GM18868 (cell line): ENCODE measurements around the gene FBXO28.

Experiments
- ATAC-seq: cut with Tn5 transposase; IDR thresholded peaks from one replicate; pipeline ENCODE4 v1.9.1; 2021; ENCODE audit warnings: mild to moderate bottlenecking, moderate library complexity; ENCODE audit not compliant: unreplicated experiment

Gene FBXO28

DNA sequence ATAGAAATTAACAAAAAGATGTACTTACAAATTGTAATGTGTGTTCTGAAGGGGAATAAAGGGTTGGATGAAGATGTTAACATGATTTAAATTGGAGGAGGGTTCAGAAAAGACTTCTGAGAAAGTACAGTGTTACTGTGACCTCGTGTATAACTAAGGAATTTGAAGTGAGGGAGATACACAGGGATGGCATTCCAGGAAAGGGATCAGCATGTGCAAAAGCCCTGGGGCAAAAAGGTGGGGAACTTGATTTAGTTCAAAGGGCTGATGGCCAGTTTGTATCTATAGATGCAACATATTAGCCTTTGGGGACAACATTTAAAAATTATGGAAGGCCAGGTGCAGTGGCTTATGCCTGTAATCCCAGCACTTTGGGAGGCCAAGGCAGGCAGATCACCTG, 35.8 kb downstream of the FBXO28 start:
- ATAC-seq, result no peak

DNA sequence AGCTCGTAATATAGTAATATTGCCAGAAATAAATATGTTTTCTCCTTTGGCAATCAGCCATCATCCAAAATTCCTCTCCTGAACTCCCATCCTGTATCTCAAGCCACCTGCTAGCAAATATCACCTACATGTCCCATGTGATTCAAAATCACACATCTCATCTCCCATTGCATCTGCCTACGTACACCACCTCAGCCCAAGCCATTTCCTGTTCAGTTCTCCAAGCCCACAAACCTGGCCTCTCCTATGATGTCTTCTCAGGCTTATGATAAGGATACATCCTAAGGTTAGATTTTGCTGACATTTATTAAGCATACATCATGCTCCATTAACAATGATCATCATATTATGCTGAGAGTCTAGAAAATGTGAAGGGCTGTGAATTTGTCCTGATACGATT, 37.2 kb downstream of the FBXO28 start:
- no peak for ATAC-seq

DNA sequence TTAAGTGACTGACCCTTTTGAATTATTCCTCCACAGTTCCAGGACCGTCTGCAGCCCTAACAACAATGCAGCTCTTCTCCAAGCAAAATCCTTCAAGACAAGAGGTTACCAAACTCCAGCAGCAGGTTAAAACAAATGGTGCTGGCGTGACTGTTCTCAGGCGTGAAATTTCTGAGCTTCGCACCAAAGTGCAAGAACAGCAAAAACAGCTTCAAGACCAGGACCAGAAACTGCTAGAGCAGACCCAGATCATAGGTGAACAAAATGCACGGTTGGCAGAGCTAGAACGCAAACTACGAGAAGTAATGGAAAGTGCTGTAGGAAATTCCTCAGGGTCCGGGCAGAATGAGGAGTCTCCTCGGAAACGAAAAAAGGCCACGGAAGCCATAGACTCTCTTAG, 43.4 kb downstream of the FBXO28 start:
- ATAC-seq, result no peak

DNA sequence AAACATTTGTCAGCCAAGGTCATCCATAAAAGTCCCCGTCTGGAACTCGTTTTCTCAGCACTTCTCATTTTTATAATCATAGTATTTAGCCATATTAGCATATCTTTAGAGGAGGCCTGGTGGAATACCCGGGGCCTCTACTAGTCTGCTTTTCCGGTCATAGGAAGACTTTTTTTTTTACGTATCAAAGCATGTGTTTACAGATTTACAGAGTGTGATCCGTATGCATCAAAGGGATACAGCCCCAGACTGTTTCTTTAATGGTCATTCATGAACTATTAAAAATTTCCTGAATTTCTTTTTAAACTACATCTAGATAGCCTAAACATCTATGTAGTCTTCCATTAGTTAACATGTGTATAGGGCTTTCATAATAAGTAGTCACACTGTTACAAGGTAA, 45.6 kb downstream of the FBXO28 start:
- no peak for ATAC-seq

DNA sequence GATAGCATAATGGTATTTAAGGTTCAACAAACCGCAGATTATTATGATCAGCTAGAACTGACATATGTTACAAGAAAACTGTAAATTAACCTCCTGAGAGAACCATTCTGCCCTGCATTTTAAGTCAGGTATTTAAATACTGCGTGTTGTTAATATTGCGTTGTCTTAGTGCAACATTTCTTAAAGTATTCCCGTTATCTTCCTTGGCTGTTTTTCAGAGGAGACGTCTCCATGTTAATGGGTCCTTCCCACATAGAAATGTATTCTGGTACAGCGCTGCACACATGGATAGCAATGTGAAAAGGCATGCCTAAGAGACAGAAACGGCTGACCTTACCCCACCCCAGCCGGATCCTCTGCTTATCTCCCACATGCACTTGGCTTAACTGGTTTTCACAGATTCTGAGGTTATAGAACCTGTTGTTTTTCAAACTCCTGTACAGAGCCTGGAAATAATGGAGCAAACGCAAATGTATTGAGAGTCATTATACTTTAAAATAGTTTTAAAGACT, 46.3 kb downstream of the FBXO28 start:
- ATAC-seq, result no peak

DNA sequence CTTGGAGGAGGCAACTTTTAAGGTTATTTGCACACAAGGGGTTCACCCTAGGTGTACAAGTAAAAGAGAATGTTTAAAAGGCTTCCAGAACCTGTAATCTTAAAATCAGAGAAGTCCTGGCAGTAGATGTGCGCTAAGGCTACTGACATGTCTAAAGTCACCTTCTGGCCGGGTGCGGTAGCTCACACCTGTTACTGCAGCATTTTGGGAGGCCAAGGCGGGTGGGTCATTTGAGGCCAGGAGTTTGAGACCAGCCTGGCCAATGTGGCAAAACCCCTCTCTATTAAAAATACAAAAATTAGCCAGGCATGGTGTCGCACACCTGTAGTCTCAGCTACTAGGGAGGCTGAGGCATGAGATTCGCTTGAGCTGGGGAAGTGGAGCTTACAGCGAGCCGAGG, 48.9 kb downstream of the FBXO28 start:
- no peak for ATAC-seq

DNA sequence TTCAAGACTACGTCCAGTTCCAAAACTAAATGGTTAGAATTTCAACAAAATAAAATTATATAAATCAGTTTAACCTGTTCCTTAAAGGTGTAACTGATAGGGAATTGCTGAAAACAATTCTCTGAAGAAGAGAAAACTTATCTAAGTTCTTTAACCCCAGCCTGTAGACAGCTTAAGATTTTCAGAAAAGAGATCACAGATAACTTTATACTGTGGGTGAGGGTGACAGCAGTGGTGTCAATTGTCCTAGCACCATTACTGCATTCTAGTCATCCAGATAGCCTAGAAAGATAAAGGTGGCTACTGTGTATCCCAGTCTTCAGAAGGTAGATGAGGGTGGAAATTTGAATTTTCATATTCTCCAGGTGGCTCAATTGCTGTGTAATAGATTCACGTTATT, 49.4 kb downstream of the FBXO28 start:
- no peak for ATAC-seq

DNA sequence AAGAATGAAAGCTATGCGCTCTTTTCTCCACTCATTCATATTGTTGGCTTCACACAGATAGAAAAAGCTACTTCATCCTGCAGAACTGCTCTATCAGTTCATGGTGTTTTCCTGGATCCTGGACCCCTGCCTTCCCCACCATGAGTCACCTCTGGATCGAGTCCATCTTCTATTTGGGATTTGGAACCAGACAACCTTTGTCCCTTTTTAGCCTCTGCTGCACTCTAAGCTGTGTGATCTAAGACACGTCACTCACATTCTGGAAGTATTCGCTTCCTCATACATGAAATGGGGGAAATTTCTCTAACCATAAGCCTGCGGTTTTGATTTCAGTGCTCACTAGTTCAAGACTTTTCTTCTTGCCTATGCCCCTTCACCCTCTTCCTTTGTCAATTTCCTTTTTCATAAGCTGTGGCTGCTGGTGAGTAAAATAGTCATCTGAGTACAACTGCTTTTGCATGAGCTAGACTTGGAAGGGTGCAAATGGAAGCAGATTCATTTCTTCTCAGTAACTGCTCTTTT, 55.0 kb downstream of the FBXO28 start:
- peak; percentile 96 for ATAC-seq

DNA sequence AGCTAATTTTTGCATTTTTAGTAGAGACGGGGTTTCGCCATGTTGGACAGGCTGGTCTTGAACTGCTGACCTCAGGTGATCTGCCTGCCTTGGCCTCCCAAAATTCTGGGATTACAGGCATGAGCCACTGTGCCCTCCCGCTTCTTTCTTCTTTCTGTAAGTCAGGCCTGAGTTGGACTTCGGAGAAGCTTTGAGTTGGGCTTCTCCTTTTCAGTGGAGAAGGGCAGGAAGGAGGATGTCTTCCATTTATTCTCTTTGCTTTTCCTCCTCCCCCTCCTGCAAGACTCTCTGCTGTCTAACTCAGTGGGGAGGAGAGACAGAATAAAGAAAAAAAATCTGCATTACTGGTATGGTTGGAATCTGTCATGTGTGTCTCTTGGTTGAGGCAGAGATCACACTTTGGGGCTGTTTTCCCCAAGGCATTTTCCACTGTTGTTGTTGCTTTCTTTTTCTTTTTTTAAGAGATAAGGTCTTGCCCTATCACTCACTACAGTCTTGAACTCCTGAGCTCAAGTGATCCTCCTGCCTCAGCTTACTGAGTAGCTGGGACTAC, 55.9 kb downstream of the FBXO28 start:
- no peak for ATAC-seq

DNA sequence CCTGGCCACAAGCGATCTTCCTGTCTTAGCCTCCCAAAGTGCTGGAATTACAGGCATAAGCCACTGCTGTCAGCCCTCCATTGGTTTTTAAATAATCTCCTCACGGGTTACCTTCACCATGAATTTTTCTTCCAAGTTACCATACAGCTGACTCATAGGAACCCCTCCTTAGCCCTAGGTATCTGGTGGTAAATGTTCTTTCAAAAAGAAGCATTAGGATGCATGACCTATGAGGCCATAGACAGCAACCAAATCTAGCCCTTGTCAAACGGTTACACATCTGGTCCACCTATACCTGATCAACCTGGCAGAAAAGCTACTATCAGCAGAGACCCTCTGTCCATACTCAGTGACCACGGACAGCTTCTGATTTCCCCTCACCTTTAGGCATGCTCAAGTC, 56.4 kb downstream of the FBXO28 start:
- ATAC-seq, result no peak

DNA sequence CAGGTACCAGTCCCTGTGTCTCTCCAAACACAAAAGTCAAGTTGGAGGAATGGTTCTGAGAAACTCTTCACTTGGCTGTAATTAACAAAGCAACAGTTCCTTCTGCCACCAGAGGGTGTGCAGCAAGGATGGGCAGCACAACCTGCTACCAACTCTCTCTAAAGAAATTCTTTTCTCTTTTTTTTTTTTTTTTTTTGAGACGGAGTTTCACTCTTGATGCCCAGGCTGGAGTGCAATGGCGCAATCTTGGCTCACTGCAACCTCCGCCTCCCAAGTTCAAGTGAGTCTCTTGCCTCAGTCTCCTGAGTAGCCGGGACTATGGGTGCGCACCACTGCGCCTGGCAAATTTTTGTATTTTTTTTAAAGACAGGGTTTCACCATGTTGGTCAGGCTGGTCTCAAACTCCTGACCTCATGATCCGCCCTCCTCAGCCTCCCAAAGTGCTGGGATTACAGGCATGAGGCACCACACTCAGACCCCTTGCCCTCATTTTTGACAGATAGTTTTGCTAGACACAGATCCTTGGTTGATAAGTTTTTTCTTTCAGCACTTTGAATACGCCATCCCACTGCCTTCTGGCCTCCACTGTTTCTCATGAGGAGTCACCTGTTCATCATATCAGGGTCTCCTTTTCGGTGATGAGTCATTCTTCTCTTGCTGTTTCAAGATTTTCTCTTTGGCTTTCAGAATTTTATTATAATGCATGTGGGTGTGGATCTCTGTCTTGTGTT, 57.0 kb downstream of the FBXO28 start:
- ATAC-seq, result no peak

DNA sequence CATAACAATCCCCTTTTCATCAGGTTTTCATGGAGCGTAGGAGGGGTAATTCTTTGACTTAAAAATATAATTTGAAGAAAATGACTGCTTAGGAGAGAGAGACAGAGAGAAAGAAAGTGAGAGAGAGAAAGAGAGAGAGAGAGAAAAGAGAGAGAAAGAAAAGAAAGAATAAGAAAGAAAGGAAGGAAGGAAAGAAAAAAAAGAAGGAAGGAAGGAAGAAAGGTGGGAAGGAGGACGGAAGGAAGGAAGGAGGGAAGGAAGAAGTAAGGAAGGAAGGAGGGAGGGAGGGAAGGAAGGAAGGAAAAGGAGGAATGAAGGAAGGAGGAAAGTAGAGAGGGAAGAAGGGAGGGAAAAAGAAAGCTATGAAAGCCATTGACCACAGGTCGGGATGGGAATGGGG, 58.3 kb downstream of the FBXO28 start:
- ATAC-seq, result no peak

DNA sequence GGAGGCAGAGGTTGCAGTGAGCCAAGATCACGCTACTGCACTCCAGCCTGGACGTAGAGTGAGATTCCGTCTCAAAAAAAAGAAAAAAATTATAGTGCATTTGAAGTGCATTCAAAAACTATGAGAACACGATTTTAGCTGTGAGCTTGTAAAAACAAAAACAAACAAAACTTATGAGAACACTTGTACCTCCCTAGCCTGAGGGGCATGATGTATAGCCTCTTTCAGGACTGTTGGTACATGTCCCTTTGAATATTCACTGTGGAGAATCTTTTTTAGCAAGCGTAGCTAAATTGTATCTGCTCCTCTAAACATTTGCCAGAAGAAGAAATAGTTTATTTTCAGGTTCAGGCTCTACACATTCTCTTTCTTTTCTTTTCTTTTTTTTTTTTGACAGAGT, 59.6 kb downstream of the FBXO28 start:
- ATAC-seq, result no peak

DNA sequence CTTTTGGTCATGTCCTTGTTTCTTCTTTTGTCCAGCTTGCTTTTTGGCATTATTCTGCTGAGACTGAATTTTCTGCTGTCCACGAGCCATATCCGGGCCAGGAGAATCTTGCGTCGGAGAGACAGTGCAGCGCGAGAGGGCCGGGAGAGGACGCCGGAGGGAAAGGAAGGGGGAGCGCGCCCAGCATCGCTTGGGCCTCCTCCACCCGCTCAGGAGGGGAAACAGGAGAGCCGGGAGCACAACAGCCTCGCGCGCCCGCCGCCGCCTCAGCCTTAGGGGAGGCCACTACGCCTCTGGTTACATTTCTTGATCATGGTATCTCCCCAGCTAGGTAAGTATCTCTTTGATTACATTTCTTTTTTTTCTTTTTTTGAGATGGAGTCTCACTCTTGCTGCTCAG, 61.7 kb downstream of the FBXO28 start:
- no peak for ATAC-seq

DNA sequence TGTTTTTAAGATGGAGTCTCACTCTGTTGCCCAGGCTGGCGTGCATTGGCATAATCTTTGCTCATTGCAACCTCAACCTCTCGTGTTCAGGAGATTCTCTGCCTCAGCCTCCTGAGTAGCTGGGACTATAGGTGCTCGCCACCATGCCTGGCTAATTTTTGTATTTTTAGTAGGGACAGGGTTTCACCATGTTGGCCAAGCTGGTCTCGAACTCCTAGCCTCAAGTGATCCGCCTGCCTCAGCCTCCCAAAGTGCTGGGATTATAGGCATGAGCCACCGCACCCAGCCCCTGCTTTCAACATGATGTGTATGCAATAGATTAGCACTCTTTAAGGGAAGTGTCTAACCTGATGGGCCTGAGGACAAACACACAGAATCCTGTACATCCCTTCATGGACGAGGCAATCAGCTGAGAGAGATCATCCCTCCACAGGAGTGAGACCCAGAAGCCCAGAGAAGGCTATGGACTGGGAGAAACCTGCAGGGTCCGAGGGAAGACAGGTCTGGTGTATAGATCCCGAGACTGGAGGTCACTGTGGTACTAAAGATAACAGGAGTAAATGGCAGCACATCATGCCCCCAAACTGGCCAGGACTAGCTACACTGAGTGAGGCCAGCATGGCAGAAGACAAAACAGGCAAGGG, 63.6 kb downstream of the FBXO28 start:
- ATAC-seq, result no peak

DNA sequence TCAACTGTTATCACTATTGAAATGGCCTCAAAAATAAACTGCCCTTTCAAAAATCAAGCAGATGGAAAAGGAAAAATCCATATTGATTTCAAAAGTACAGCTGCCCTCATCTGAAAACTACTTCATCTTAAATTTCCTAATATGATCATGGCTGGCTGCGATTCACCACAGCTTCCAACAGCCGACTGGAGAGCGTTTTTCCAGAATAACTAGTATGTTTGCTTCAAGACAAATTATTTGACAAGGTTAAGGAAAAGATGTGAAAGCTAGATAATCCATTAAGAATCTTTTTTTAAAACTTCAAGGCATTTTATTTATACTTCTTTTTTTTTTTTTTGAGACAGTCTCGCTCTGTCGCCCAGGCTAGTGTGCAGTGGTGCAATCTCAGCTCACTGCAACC, 65.0 kb downstream of the FBXO28 start:
- ATAC-seq, result no peak

DNA sequence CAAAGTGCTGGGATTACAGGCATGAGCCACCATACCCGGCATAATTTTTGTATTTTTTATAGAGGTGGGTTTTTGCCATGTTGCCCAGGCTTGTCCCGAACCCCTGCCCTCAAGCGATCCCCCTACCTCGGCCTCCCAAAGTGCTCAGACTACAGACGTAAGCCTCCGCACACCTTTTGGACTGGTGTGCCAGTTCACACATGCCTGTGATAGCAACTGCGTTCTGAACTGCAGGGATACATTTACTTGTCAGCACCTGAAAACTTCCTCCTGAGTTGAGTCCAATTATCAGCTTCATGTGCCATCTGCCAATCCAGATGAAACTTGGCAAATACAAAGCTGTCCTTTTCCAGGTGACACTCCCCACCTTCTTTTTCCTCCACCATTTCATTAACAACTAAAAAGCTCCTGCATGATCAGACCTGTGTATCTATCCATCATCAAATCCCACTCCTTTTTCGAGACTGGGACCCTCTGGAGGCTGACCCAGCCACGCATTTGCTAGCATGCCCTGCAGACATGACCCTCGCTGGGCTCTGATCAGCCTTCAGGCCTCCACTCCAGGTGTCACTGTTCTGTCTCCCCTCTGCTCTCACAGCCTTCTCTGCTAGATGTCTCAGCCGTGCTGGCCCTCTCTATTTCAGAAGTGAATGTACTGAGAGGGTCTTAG, 67.0 kb downstream of the FBXO28 start:
- no peak for ATAC-seq

DNA sequence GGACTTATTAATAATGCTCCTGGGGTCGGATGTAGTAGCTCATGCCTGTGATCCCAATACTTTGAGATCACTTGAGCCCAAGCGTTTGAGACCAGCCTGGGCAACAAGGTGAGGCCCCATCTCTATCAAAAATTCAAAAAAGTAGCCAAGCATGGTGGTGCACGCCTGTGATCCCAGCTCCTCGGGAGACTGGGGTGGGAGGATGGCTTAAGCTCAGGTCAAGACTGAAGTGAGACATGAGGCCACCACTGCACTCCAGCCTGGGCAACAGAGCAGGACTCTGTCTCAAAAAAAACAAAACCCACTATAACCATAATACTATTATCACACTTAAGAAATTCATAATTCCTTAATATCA, 67.5 kb downstream of the FBXO28 start:
- ATAC-seq, result no peak

DNA sequence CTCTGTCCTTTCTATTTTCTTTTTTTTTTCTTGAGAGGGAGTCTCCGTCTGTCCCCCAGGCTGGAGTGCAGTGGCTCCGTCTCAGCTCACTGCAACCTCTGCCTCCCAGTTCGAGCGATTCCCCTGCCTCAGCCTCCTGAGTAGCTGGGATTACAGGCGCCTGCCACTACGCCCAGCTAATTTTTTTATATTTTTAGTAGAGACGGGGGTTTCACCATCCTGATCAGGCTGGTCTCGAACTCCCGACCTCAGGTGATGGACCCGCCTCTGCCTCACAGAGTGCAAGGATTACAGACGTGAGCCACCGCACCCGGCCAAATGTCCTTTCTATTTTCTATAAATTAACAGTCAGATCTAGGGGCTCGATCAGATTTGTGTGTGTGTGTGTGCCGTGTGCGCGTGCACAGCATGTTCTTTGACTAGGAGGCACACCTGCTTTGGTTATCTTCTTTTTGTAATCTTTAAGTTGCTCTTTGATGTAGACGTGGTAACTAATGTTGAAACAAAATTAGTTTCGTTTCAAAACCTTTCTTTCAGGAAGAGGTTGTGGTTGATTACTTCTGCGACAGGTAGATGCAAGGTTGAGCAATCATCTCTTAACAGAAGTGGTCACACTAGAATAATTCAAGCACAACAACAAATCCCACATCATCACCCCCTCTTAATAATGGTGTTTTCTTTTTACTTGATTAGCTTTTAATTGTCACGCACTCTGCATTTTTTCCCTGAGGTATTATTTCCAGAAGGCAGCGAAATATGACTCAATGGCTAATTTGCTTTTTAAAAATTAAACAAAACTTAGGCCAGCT, 68.3 kb downstream of the FBXO28 start:
- peak; percentile 53 for ATAC-seq

DNA sequence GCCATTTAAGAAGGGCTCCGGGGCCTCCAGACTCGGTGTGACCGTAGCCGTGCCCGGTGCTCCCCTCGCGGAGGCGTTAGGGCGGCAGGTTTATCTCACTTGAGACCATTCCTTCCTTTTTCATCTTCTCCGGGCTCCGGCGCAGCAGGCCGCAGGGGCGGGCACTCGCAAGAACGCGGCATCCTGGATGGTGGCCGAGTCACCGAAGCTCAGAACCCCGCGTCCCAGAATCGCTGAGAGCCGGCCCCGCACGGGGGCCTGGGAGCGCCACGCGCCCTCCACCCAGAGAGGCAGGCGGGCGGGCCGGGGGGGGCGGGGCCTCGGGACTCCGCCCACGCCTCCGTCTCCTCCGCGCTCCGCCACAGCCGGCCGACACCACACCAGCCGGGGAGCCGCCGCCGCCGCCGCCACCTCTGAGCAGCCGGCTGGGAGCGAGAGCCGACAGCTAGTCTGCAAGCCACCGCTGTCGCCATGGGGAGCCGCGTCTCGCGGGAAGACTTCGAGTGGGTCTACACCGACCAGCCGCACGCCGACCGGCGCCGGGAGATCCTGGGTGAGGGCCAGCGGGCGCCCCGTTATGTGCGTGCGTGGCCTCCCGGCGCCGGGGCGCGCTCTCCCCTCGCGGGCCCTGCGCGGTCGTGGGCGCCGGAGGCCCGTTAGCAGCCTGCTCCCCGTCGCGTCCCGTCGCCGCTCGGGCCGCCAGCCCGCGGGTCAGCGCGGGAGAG, 69.1 kb downstream of the FBXO28 start, which contains the start of gene DEGS1:
TSS of gene DEGS1 (plus strand) at position 375 of the 725 bp plus-strand sequence. CDS start at position 472, 97 bp downstream.
- ATAC-seq, result peak; percentile 70
